GM21737 (cell line): ENCODE data around the gene CSF2RB.

Experiments used
- ATAC-seq: cut with Tn5 transposase; IDR thresholded peaks from one replicate; pipeline ENCODE4 v1.9.1; 2021; ENCODE audit warnings: mild to moderate bottlenecking, moderate library complexity; ENCODE audit not compliant: unreplicated experiment

Gene CSF2RB

DNA sequence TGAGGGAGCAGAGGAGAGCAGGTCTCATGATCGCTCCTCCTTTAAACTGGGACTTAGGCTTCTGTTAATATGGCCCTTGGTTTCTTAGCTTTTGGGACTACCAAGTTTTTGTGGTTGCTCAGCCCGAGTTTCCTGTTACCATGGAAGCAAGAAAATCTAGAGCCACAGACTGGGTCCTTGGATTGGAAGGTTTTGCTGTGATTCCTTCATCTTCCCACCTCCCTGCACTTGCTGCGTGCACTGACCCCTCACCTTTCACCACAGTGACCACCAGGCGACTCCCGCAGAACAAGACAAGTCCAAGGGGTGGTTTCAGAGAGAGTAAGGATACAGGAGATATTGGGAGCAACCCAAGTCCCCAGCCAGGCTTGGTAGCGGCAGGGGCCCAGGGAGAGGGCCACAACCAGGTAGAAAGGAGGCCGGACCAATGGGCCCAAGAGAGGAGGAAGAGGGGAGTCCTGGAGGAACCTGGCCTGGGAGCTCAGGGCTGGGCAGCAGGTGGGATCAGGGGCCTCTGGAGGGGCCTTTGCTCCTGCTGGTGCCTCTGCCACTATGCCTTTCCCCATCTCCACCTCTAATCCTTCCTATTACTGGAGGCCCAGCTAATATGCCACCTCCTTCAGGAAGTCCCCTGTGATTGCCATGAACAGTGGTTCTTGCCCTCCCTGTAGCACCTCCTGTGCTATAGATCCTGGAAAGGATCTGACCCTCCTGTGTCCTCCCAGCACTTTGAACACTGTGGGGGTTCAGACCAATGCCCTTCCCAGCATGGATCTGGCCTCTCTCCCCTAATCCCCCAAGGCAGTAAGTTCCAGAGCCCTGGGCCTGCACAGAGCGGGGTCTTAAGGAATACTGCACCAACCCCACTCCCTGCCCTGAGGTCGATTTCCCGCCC is 21.2 kb downstream of the CSF2RB start:
- no peak for ATAC-seq

DNA sequence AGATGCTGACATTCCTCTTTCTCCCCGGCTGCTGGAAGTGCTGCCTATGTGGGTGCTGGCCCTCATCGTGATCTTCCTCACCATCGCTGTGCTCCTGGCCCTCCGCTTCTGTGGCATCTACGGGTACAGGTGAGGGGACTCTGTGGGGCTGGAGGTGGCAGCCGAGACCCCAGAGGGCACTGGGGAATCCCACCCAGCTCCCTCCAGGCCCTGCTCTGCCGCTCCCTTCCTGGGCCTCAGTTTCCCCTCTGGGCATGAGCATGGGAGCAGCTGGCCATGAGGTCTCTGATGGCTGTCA is 21.8 kb downstream of the CSF2RB start:
- ATAC-seq = no peak

DNA sequence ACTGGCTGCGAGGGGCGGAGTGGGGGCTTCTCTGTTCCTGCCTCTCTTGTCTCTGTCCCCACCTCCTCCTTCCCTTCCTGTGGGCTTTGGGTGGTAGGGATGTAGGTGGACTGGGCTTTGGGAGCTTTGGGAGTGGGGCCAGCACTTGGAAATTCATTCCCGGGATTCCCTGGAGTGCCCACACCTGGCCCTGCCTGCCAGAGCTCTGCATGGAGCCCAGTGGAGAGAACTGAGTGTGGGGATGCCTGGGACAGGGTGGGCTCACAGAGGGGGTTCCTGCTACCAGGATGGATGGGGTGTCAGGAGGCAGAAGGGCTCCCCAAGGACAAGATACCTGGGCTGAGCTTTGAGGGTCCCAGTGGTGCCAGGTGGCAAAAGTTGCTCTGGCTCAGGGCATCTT is 22.3 kb downstream of the CSF2RB start:
- no peak for ATAC-seq

DNA sequence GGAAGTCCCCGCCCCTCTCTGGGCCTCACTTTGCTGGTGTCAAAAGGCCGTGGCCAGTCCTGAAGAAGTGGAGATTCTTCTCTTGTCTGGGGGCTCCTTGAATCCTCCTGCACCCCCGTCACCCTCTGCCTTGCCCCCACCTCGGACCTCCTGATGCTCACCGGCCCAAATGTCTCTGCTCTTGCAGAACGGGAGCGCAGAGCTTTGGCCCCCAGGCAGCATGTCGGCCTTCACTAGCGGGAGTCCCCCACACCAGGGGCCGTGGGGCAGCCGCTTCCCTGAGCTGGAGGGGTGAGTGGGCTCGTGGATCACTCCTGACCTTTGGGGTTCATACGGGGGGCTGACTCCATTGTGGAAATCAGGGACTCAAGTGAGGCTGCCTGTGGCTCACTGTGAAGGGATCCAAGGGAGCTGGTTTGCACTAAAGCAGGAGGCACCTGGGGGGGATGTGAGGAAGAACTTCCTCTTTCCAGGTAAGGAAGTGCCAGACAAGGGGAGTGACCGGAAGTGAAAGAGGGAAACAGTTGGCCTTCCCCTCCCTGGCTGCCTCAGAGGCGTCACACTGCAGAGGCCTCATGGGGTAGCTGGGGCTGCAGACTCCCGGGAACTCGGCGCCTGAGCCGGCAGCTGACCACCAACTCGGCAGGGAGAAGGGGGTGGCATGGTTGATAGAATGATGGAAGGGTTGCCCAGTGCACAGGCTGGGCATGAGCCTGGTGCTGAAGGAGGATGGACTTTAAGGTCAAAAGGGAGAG is 23.1 kb downstream of the CSF2RB start:
- ATAC-seq = no peak

DNA sequence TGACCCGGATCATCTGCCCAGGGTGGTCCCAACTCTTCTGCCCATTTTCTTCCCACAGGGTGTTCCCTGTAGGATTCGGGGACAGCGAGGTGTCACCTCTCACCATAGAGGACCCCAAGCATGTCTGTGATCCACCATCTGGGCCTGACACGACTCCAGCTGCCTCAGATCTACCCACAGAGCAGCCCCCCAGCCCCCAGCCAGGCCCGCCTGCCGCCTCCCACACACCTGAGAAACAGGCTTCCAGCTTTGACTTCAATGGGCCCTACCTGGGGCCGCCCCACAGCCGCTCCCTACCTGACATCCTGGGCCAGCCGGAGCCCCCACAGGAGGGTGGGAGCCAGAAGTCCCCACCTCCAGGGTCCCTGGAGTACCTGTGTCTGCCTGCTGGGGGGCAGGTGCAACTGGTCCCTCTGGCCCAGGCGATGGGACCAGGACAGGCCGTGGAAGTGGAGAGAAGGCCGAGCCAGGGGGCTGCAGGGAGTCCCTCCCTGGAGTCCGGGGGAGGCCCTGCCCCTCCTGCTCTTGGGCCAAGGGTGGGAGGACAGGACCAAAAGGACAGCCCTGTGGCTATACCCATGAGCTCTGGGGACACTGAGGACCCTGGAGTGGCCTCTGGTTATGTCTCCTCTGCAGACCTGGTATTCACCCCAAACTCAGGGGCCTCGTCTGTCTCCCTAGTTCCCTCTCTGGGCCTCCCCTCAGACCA is 24.0 kb downstream of the CSF2RB start:
- no peak for ATAC-seq

DNA sequence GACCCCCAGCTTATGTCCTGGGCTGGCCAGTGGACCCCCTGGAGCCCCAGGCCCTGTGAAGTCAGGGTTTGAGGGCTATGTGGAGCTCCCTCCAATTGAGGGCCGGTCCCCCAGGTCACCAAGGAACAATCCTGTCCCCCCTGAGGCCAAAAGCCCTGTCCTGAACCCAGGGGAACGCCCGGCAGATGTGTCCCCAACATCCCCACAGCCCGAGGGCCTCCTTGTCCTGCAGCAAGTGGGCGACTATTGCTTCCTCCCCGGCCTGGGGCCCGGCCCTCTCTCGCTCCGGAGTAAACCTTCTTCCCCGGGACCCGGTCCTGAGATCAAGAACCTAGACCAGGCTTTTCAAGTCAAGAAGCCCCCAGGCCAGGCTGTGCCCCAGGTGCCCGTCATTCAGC is 24.6 kb downstream of the CSF2RB start:
- ATAC-seq = no peak

DNA sequence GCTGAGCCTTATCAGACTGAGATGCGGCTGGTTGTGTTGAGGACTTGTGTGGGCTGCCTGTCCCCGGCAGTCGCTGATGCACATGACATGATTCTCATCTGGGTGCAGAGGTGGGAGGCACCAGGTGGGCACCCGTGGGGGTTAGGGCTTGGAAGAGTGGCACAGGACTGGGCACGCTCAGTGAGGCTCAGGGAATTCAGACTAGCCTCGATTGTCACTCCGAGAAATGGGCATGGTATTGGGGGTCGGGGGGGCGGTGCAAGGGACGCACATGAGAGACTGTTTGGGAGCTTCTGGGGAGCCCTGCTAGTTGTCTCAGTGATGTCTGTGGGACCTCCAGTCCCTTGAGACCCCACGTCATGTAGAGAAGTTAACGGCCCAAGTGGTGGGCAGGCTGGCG is 25.5 kb downstream of the CSF2RB start:
- no peak for ATAC-seq

DNA sequence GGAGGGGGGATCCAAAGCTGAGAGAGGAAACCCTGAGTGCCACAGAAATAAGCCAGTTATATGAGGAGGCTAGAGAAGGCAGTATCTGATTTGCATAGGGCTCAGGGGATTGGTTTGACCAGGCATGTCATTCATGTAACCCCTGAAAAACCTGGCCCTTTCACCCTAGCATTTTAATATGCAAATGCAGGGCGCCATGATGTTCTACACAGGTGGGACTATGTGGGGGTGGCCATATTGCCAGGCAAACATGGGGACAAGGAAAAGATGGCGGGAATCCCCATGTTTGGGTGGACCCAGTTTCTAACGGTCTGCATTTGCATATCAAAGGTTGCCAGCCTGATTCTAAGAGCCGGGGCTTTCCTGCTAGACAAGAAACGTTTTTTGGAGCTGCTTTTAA is 27.2 kb downstream of the CSF2RB start:
- no peak for ATAC-seq

DNA sequence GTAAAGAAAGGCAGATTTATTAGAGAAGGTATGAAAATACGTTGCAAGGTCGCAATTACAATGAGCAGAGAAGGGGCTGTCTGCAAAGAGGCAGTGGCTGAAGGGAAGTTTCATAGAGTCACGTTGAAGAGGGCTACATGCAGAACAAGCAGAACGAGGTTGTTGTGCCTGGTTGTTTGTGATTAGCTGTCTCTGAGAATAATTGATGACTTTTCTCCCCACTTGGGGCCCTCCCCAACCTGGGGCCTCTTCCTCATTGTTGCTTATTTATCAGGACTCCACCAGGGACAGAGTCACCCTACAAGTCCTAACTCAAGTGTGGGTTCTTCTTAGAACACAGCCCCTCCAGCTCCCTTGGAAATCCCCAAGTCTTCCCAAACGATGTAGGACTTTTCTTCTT is 29.1 kb downstream of the CSF2RB start:
- ATAC-seq = no peak

DNA sequence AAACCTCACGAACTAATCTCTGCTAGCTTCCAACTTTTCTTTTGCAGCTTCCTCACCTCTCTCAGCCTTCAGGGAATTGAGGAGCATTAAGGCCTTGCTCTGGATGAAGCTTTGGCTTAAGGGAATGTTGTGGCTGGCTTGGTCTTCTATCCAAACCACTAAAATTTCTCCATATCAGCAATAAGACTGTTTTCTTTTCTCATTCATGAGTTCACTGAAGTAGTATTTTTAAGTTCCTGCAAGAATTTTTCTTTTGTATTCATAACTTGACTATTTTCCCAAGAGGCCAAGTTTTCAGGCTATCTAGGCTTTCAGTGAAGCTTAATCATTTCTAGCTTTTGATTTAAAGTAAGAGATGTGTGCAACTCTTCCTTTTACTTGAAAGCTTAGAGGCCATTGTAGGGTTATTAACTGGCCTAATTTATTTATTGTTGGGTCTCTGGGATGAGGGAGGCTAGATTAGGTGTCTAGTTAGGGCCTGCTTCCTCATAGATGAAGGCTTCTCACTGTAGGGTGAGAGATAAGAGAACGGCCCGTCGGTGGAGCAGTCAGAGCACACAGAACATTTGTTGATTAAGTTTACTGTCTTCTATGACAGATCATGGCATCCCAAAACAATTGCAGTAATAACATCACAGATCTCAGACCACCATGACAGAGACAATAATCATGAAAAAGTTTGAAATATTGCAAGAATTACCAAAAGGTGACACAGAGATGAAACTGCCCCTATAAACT is 33.2 kb downstream of the CSF2RB start:
- ATAC-seq = no peak

DNA sequence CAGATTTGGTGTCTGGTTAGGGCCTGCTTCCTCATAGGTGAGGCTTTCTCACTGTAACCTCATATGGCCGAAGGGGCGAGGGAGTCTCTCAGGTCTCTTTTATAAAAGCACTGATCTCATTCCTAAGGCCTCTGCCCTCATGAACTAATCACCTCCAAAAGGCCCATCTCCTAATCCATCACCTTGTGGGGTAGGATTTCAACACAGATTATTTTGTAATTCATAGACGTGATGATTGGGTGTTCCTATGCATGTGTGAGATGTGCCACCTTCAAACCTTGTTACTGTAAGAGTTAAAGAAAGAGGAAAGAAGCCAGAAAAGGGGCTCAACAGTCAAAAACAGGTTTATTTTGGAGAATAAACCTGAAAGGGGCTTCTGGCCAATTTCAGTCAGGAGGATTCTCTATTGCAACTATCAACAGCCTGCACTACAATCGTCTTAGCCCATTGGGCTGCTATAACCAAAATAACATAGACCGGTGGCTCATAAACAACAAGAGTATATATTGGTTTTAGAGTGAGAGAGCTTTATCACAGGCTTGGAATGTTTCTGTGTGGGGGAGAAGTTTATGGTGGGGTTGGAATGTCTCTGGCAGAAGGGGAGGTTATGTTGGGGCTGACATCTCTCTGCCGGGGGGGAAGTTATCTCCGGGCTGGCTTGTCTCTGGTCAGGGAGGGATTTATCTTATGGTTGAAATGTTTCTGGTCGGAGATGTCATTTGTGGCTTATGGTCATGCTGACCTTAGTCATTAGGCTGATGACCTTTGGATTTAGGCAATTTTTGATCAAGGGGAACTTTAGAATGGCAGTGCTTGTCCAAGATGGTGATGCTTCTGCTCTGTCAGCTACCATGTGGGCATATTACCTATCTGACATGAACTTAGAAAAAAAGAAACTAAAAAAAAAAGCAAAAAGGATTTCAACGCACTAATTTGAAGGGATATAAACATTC is 35.1 kb downstream of the CSF2RB start:
- no peak for ATAC-seq

DNA sequence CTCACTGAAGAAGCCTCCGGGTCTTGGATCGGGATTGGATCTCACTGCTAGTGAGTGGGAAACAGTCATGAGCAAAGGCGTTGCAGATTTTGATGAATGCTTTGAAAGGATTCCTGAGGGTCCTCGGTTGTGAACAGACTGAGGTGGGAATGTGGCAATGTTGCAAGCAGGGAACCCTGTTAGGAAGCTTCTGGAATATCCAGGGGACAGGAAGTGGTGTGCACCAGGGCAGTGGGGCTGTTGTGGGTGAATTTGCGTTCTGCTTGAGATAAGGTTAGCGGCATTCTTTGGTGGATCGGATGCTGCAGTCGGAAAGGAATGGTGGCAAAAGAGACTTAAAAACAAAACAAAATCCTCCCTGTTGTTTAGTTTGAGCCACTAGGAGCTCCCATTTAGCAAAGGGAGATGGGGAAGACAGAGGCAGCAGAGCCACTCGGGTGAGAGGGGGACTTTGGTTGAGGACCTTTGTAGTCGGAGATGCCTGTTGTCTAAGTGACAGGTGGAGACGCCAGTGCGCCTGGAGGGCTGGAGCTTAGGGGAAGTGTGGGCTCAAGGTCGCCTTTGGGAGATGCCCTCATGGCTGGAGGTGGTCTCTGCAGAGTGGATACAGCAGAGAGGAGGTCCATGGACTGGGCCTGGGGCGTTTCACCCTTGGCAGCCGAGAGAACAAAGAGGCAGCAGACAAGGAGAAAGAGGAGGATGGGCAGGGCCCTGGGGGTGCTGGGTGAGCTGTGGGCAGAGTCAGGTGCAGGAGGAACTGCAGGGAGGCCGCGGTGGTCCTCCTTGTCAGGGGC is 37.6 kb downstream of the CSF2RB start:
- no peak for ATAC-seq

DNA sequence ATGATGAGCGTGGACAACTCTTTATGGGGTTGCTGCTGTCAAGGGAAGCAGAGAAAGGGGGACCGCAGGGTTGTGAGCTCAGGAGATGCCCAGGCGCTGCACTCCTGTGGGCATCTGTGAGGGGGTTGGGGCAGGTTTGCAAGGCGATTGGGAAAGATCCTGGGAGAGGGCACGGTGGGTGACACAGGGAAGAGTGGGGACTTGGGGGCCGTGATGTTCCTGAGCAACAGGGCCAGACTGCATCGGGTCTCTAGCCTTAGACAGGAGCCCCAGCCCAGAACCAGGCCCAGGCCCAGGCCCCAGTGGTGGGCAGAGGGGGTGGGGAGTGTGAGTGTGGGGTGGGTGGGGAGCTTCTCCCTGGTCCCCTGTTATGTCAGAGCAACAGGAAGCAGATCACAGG is 38.3 kb downstream of the CSF2RB start:
- no peak for ATAC-seq

DNA sequence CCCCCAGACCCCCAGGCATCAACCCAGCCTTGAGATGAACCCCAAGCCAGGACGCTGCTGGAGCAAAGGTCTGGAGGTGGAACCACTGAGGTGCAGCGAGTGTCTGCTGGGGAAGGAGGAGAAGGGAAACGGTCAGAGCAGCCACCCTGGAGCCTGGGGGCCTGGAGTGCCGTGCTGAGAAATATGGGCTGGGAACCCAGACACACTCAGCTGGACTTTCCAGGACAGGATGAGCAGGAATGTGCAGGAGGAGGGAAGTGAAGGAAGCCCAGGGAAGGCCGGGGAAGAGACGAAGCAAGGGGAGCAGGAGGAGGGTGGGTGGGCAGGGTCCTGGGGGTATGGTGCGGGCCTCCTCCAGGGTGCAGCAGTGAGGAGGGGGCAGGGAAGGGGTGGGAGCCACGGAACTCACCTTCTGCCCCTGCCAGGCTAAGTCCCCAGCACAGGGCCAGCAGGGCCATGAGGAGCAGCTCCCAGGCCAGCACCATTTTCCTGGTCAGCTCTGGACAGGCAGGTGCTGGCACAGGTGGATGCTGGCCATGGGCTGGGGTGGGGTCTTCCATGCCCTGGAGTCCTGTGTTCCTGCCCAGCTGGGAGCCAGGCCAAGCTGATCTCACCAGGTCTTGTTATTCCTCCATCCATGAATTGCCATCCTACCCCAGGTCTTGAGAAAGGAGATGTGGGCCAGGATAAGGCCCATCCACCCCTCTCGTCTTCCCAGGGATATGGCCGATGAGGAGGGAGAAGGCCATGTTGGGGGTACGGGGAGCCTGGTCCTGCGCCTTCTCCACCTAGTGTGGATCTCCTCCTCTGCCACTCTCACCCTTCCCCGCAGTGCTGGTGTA is 40.0 kb downstream of the CSF2RB start:
- ATAC-seq = no peak

DNA sequence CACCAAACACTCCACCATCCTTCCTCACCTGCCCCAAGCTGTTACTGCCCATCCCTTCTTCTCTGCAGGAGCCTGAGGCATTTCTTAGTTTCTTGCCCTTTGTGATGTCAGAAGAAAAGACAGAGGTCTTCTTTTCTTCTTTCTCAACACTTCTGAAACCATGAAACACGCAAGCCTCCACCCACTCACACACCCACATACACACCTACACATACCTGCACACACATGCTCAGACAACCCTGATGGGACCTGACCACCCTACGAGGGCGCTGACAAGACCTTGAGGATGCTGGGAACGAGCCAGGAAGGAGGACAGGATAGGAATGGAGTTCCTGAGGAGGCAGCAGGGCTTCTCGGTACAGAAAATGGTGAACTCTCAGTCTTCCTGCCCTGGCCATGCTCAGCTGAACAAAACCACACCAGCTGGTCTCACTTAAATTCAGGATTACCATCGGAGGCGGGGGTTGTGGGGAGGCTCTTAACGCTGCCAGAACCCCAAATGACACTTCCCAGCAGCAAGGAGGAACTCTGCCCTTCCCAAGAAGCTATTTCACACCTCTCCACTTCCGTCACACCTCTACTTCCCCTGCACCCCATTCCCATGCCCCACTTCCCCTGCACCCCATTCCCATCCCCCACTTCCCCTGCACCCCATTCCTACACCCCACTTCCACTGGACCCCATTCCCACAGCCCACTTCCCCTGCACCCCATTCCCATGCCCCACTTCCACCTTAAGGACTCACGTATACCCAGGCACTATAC is 41.0 kb downstream of the CSF2RB start:
- no peak for ATAC-seq

DNA sequence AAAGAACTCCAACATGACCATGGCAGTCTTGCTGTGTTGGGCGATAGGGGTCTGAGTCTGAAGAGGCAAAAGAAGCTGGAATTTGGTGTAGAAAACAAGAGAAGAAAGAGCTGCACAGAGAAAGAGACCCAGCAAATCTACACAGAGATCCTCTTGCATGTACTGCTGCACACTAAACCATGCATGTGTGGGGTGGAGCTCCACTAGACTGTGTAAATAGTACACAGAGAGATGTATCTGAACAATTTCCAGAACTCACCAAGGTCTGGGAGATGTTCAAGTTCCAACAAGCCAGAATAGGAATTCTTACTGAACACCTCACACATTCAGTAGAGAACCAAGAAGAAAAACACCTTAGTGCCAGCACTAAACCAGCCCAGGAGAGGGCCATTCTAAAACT is 42.3 kb downstream of the CSF2RB start:
- ATAC-seq = no peak

DNA sequence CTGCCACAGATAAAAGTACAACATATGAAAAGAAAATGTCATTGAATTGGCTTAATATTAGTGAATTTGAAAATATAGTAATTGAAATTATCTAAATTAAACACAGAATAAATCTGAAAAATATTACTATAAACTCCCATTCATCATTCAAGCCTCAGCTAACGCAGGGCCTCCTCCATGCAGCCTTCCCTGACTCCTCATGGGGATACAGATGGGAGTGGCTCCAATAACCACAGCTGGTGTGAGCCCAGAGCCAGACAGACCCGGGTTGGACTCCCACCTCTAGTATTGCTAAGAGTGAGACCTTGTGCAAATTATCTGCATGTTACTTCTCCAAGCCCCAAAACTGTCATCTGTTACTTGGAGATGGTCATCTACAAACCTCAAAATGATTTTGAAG is 44.9 kb downstream of the CSF2RB start:
- ATAC-seq = no peak

DNA sequence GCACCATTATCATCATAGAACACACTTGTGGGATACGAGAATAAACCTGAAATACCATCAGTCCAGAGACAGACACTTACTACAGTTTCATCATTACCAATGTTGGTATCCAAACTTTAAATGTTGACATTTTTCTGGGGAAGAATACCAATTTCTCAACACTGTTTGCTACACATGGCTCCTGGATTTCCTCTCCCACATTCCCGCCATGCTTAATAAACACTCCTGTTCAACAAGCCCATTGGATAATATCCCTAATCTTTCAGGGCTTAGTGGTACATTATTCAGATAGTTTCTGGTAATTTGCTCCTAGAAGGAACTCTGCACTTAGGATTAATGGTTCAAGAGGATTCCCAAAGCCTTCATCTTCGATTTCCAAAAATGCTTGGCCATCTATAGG is 48.2 kb downstream of the CSF2RB start:
- no peak for ATAC-seq
